H1 (cell line): ENCODE measurements around the gene EIF4E3. TPM values are rescaled to one million over a fixed set of nuclear protein-coding genes. Genes with fewer than 3 reads are reported as not detected.

Source experiments
- ASH2L ChIP-seq: fragments of 200-600, 300-600 bp; sonication (generic); IDR thresholded peaks from one replicate; pipeline ENCODE4 v1.7.1; 2017; ENCODE audit warnings: low read length
- ATF2 ChIP-seq: IDR thresholded peaks from 2 replicates; pipeline ENCODE4 v1.6.1; 2012; ENCODE audit warnings: low read length, inconsistent platforms
- HDAC2 ChIP-seq, 2 experiments: fragments of 300-600 bp in 1 of 2; sonication (generic) in 1 of 2; IDR thresholded peaks; 2 replicates each; pipeline ENCODE4 v1.6.1; 2011 to 2012; ENCODE audit warnings: low read depth in 2 of 2, low read length in 2 of 2, mild to moderate bottlenecking in 2 of 2, moderate library complexity in 2 of 2, borderline replicate concordance in 1 of 2, inconsistent platforms in 1 of 2
- NRF1 ChIP-seq: IDR thresholded peaks from 2 replicates; pipeline ENCODE4 v1.6.1; 2011; ENCODE audit warnings: mild to moderate bottlenecking, low read depth, low read length, improper control_type of control experiment
- POLR2AphosphoS5 ChIP-seq: IDR thresholded peaks from 2 replicates; pipeline ENCODE4 v1.6.1; 2011; ENCODE audit warnings: low read depth, low read length
- SIX5 ChIP-seq: IDR thresholded peaks from 2 replicates; pipeline ENCODE4 v1.6.1; 2011; ENCODE audit warnings: mild to moderate bottlenecking, low read depth, low read length
- TCF12 ChIP-seq: IDR thresholded peaks from 2 replicates; pipeline ENCODE4 v1.6.1; 2011; ENCODE audit warnings: low read depth, mild to moderate bottlenecking, low read length
- polyA plus RNA-seq, 7 experiments: library from polyadenylated mRNA; depleted of rRNA in 3 of 7; stranded (reverse) in 5 of 7; unstranded in 2 of 7; fragments of >200 nt in 5 of 7; fragments of 200-250 nt in 2 of 7; gene quantifications; 1 replicate in 5 of 7; 2 replicates in 1 of 7; 4 replicates in 1 of 7; pipeline versions ENCODE4 v1.2.1 to v1.2.3, GENCODE V29; 2011 to 2013; ENCODE audit warnings: missing spikeins in 2 of 7, mixed read lengths in 2 of 7
- total RNA-seq: library from RNA; stranded (reverse); fragmentation: NEBNext Ultra II Directional; extraction: Animal tissue kit (Norgen Biotek cat#: 25700); gene quantifications from 2 replicates; pipeline ENCODE4 v1.2.1, GENCODE V29; 2021

The EIF4E3 gene
- total and polyA plus RNA-seq, 2 of the 8 experiments (the other 6 are each of a cell fraction or from before 2014, with no cell fraction given): 5.2 to 17.0 TPM

GRCh38 chr3:71628522-71628921, 96.7 kb downstream of the EIF4E3 start (continued):
- TF ChIP-seq HDAC2 (IDR thresholded peaks at IDR 0.05; ENCODE audit: borderline replicate concordance in 1 of 2, low read depth in 2 of 2, low read length in 2 of 2) (no peak), POLR2AphosphoS5 (no peak), ASH2L (no peak), SIX5 (no peak), TCF12 (no peak), NRF1 (no peak), ATF2 (no peak)
